Colonic mucosa (tissue), 4 donors: ENCODE measurements around the gene NKTR. TPM values are rescaled to one million over a fixed set of nuclear protein-coding genes. Genes with fewer than 3 reads are reported as not detected.

Experiments used
- DNase-seq: peaks from one replicate; pipeline ENCODE4 v3.0.0-alpha.2; 2020
- H3K27ac ChIP-seq: fragments of 200-600 bp; one replicate; pipeline ENCODE4 v1.8.0; 2021
- H3K27me3 ChIP-seq: fragments of 200-600 bp; one replicate; pipeline ENCODE4 v1.8.0; 2021
- H3K36me3 ChIP-seq: fragments of 200-600 bp; one replicate; pipeline ENCODE4 v1.8.0; 2021
- H3K4me1 ChIP-seq: fragments of 200-600 bp; one replicate; pipeline ENCODE4 v1.8.0; 2021; ENCODE audit warnings: mild to moderate bottlenecking
- H3K4me3 ChIP-seq: fragments of 200-600 bp; one replicate; pipeline ENCODE4 v1.8.0; 2021
- H3K9ac ChIP-seq, 2 donors: one replicate each; pipeline ENCODE4 v1.7.0; 2013; ENCODE audit warnings: control low read depth in 2 of 2, low read depth in 2 of 2, low read length in 2 of 2
- H3K9me3 ChIP-seq: fragments of 200-600 bp; one replicate; pipeline ENCODE4 v1.8.0; 2021
- intact Hi-C: fragments of 100-400 bp; cut with DNase I; formaldehyde crosslinking; loops from one replicate; pipeline ENCODE4 v1.14.1; 2022
- total RNA-seq, 2 donors: library from RNA; stranded (reverse); fragmentation: NEBNext Ultra II Directional in 1 of 2; extraction: Animal tissue kit (Norgen Biotek cat#: 25700) in 1 of 2; gene quantifications; one replicate each; pipeline ENCODE4 v1.2.1, GENCODE V29; 2021
- TF ChIP-seq, protein P1 (sequence below): fragments of 200-600 bp; IDR thresholded peaks from one replicate; pipeline ENCODE4 v1.8.0; 2022; ENCODE audit warnings: antibody characterized with exemption, mild to moderate bottlenecking
- donor health status: healthy.
- donor health status: DM: no; HTN: no; CAD: no.
- donor health status: DM: no; HTN: no; CAD: no.

Gene NKTR
- total RNA-seq, 2 donors from 2014 or later = 47.5 to 48.2 TPM

DNA sequence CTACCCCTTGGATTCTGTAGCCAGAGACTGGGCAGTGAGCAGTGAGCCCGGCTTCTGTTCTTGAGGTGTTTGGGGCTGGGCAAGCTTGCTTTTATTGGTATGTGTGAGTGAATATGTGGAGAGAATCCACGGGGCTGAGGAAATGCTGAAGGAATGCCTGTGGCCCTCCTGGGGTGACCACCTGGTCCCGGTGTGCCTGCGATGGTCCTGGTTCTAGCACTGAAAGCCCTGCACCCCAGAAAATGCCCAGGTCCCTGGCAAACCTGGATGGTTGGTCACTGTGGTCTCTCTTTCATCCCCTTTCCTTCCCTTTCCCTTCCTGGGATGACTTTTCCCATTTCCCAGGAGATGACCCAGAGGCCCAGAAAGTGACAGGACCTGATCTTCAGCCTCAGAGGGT lies 57.2 kb downstream of the NKTR start:
- H3K4me1 ChIP-seq = no peaks in the 10 kb centered on the region
- TF ChIP-seq, protein P1, sequence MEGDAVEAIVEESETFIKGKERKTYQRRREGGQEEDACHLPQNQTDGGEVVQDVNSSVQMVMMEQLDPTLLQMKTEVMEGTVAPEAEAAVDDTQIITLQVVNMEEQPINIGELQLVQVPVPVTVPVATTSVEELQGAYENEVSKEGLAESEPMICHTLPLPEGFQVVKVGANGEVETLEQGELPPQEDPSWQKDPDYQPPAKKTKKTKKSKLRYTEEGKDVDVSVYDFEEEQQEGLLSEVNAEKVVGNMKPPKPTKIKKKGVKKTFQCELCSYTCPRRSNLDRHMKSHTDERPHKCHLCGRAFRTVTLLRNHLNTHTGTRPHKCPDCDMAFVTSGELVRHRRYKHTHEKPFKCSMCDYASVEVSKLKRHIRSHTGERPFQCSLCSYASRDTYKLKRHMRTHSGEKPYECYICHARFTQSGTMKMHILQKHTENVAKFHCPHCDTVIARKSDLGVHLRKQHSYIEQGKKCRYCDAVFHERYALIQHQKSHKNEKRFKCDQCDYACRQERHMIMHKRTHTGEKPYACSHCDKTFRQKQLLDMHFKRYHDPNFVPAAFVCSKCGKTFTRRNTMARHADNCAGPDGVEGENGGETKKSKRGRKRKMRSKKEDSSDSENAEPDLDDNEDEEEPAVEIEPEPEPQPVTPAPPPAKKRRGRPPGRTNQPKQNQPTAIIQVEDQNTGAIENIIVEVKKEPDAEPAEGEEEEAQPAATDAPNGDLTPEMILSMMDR = no peak
- no peak overlapping the region for H3K27ac ChIP-seq
- no peaks in the 10 kb centered on the region for H3K9me3 ChIP-seq
- no peaks in the 10 kb centered on the region for H3K36me3 ChIP-seq
- H3K9ac ChIP-seq = no peak overlapping the region
- H3K4me3 ChIP-seq = no peak overlapping the region
- intact Hi-C loops = loop anchor here (5.0 kb wide), 1 partner anchor 85 kb away; no protein-coding TSS in a partner anchor
- H3K27me3 ChIP-seq = no peaks in the 10 kb centered on the region
- DNase-seq = no peak

DNA sequence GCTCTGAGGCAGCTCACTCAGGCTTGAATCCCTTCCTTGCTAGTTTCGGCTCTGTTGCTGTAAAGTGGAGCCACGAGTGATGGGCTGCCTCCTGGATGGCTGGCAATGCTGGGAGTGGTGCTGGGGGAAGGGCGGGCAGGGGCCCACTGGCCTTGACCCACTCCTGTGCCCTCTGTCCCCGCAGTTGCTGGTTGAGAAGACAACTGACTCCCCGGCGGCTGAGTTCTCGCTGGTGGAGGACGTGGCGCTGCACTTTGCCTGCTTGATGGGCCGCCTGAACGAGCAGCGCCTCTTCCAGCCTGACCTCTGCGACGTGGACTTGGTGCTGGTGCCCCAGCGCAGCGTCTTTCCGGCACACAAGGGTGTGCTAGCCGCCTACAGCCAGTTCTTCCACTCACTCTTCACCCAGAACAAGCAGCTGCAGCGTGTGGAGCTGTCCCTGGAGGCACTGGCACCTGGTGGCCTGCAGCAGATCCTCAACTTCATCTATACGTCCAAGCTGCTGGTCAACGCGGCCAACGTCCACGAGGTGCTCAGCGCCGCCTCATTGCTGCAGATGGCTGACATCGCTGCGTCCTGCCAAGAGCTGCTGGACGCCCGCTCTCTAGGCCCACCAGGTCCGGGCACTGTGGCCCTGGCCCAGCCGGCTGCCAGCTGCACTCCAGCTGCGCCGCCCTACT lies 57.7 kb downstream of the NKTR start:
- no peak overlapping the region for H3K9ac ChIP-seq
- H3K36me3 ChIP-seq = no peaks in the 10 kb centered on the region
- intact Hi-C loops = loop anchor here (5.0 kb wide), 1 partner anchor 84 kb away; no protein-coding TSS in a partner anchor
- H3K27ac ChIP-seq = no peak overlapping the region
- no peak overlapping the region for H3K4me3 ChIP-seq
- no peaks in the 10 kb centered on the region for H3K4me1 ChIP-seq
- no peaks in the 10 kb centered on the region for H3K9me3 ChIP-seq
- TF ChIP-seq, protein P1 = no peak
- no peaks in the 10 kb centered on the region for H3K27me3 ChIP-seq
- DNase-seq = no peak

DNA sequence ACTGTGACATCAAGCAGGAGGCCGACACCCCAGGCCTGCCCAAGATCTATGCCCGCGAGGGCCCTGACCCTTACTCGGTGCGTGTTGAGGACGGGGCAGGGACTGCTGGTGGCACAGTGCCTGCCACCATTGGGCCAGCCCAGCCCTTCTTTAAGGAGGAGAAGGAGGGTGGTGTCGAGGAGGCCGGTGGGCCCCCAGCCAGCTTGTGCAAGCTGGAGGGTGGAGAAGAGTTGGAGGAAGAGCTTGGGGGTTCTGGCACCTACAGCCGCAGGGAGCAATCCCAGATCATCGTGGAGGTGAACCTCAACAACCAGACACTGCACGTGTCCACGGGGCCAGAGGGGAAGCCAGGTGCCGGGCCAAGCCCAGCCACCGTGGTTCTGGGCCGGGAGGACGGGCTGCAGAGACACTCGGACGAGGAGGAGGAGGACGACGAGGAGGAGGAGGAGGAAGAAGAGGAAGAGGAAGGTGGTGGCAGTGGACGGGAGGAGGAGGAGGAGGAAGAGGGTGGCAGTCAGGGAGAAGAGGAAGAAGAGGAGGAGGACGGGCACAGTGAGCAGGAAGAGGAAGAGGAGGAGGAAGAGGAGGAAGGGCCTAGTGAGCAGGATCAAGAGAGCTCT lies 58.4 kb downstream of the NKTR start:
- intact Hi-C loops = loop anchor here (5.0 kb wide), 1 partner anchor 83 kb away; no protein-coding TSS in a partner anchor
- TF ChIP-seq, protein P1 = no peak
- Histone ChIP-seq H3K9ac (no peak overlapping the region), H3K36me3 (no peaks in the 10 kb centered on the region), H3K27ac (no peak overlapping the region), H3K4me1 (no peaks in the 10 kb centered on the region), H3K9me3 (no peaks in the 10 kb centered on the region), H3K27me3 (no peaks in the 10 kb centered on the region), H3K4me3 (no peak overlapping the region)
- no peak for DNase-seq

DNA sequence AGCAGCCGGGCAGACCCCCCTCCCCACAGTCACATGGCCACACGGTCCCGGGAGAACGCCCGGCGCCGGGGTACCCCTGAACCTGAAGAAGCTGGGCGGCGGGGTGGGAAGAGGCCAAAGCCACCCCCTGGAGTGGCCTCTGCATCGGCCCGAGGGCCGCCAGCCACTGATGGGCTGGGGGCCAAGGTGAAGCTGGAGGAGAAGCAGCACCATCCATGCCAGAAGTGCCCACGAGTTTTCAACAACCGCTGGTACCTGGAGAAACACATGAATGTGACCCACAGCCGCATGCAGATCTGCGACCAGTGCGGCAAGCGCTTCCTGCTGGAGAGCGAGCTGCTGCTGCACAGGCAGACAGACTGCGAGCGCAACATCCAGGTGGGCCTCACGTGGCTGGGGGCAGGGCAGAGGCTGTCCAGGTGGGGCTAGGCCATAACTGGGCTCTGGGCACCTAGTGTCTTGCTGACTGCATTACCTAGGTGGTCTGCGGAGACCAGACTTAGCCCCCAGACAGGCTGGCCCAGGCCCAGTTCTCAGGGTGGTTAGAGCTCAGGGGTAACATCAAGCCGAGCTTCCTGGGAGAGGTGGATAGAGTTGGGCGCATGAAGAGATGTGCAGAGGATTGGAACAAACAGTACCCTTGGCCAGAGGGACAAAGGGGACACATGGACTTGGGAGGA lies 59.1 kb downstream of the NKTR start:
- no peak overlapping the region for H3K4me3 ChIP-seq
- intact Hi-C loops = loop anchor here (5.0 kb wide), 1 partner anchor 83 kb away; no protein-coding TSS in a partner anchor
- no peaks in the 10 kb centered on the region for H3K27me3 ChIP-seq
- no peaks in the 10 kb centered on the region for H3K4me1 ChIP-seq
- H3K9ac ChIP-seq = no peak overlapping the region
- H3K36me3 ChIP-seq = no peaks in the 10 kb centered on the region
- no peak for DNase-seq
- H3K27ac ChIP-seq = no peak overlapping the region
- TF ChIP-seq, protein P1 = no peak
- no peaks in the 10 kb centered on the region for H3K9me3 ChIP-seq

DNA sequence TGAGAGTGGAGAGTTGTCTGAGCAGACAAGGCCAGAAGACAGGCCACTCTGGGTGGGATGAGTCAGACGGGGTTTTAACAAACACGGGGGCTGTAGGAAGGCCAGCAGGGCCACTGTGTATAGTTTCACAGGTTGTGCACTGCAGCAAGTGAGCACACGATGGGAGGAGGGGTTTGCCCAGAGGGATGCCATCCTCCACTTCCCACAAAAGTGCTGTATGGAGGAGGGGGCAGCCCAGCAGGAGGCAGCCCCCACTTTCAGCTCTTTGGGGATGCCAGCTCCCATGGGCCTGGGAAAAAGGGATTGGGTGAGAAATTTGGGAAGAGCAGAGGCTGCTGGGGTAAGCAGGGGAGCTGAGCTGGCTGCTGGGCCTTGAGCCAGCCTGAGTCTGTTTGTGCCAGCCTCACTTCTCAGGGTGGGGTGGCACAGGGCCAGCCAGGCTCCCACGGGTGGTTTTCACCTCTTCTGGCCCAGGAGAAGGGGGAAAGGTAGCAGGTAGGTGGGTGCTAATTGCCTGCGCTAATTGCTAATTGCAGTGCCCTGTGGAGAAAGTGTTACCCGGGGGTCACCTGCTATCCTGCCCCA lies 59.7 kb downstream of the NKTR start:
- TF ChIP-seq, protein P1 = no peak
- H3K9ac ChIP-seq = no peak overlapping the region
- H3K4me1 ChIP-seq = no peaks in the 10 kb centered on the region
- intact Hi-C loops = no loop called here
- H3K27me3 ChIP-seq = no peaks in the 10 kb centered on the region
- H3K9me3 ChIP-seq = no peaks in the 10 kb centered on the region
- H3K36me3 ChIP-seq = no peaks in the 10 kb centered on the region
- no peak overlapping the region for H3K4me3 ChIP-seq
- H3K27ac ChIP-seq = no peak overlapping the region
- no peak for DNase-seq
